ENCODE measurements around the gene CDC42.

The CDC42 gene

DNA sequence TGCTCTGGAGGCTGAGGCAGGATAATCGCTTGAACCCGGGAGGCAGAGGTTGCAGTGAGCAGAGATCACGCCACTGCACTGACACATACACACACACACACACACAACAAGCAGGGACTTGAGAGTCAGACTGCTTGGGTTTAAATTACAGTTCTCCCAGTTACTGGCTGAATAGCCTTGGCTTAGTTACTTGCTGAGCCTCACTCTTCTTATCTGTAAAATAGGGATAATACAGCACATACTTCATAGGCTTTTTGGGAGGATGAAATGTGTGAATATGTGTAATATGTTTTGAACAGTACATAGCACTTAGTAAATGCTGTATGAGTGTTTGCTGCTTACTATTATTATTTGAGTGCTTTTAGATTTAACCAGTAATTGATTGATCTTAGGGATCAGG is 23.8 kb downstream of the CDC42 start:
- DNase-seq: no peak

DNA sequence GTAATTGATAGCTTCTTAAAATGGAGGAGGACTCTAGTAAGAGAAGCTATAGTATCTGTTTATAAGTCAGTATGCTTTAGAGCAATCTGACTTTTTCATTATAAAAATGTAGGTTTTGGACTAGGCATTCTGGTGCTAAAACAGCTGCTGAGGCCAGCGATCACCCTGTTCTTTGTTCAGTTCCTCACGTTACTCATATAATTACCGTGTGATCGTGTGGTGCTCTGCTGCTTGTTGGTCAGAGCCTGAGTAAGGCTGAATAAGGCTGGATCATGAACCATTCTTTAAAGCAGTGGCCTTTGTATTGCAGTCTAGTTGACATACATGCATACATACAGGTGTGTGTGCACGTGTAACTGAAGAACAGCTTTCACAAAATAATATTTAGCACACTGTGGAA is 25.2 kb downstream of the CDC42 start:
- no peak for DNase-seq

DNA sequence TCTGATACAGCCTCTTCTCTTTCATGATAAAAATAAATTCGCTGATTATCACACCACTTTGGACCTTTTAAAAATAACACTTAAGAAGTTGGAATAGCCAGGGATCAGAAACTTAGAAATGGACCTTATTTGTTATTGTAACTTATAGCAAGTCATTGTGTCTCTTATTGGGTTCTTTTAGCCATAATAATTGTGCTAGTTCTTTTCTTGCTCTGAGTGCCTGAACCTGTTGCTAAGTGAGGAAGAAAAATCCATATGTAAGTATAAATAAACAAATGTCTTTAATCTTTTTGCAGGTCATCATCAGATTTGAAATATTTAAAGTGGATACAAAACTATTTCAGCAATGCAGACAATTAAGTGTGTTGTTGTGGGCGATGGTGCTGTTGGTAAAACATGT is 25.6 kb downstream of the CDC42 start:
- no peak for DNase-seq

DNA sequence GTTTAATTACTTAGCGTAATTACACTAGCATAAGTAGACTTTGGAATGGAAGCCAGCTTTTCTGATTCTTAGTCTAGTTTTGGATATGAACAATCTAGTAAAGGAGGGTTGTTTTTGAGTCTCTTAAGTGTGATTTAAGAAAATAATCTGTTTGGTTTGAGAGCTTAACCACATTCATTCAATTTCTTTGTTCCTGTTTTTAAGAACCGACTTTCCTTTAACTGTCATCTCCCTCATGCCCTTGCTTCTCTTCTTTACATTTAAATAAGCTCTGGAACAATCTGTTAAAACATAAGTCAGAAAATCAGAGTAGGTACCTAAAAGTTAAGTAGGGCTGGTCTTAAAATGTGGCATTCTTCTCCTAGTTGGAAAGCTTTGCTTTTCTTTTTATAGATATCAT is 27.7 kb downstream of the CDC42 start:
- no peak for DNase-seq

DNA sequence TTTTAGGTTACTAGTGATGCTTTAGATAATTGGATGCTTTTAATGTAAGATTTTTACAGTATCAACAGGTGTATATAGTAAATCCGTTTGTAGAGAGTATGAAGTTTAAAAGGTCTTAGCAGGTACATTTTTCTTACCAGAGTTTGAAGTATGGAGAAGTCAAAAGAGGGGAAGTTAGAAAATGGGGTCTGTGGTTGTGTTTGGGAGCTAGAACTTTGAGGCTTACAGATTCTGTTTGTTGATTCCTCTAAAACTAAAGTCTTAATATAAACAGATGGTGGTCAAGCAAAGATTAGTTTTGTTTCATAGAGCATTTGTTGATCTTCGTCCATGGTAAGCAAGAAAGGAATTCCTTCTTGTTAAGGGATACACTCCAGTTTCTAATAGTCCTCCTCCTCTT is 35.8 kb downstream of the CDC42 start:
- no peak for DNase-seq

DNA sequence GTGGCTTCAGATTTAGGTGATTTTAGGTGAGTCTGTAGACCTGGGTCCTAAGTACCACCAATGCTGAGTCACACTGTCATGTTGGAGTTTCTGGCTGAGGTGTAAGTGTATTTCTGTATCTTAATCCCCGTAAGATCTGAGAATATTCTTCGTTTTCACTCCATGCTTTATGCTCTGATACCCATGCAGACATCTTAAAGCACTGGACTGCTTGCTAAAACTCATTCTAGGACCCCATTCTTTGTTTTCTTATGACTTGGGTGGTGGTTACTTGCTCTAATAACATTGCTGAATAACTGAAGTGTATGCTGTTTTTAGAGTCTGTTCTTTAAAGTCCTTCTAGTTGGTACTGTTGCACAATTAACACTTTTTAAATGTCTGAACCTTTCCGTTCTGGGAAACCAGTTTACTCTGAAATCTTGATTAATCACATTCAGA is 36.6 kb downstream of the CDC42 start:
- no peak for DNase-seq

DNA sequence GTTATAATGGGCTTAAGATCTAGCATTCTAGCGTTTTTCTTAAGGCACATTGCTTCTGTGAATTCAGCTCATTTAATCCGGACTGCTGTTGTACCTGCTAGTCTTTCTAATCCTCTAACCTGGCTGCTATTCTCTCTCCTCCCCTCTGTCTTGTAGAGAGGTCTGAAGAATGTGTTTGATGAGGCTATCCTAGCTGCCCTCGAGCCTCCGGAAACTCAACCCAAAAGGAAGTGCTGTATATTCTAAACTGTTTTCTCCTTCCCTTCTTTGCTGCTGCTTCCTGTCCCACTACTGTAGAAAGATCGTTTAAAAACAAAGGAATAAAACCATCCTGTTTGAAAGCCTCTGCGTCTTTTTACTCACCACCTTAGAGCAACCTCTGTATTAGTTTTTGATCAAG is 37.3 kb downstream of the CDC42 start:
- DNase-seq: no peak

DNA sequence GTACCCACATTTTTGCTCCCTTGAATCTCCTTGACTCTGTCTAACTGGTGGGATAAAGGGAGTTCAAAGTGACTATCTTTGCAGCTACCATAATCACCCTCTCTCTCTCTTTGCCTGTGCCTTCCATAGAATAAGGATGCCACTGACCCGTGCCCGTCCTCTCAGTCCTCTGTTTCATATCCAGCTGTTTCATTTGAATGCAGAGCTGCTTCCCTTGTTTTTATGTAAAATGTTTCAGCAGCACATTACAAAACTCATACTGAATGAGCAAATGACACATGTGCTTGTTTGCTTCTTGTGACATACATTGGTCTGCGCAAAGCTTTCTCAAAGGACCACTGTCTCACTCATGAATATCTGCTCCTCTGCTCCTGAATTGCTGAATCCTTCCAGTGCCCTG is 38.4 kb downstream of the CDC42 start:
- DNase-seq: no peak

DNA sequence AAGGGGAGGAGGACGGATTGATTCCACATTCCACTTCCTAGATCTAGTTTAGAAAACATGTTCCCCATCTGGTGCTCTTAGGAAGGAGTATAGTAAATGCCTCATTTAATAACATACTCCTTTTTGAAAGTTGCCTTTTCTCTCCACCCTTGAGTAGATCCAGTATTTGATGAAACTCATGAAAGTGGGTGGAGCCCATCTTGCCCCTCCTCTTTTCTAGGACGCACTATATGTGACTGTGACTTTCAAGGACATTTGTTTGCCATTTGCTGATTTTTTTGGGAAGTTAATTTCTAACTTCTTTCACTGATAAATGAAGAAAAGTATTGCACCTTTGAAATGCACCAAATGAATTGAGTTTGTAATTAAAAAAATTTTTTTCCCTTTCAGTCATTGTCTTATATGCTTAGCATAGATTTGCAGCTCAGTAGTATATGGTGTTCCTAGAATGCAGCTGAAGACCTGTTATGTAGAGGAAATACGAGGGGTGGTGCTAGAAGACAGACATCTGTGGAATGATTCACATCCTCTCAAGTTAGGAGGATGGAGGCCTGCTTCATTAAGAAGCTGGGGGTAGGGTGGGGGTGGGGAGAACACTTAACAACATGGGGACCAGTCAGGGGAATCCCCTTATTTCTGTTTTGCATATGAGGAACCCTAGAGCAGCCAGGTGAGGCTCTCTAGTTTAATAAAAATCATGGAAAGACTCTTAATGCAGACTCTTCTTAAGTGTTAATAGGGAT is 39.7 kb downstream of the CDC42 start:
- peak; percentile 51 for DNase-seq

DNA sequence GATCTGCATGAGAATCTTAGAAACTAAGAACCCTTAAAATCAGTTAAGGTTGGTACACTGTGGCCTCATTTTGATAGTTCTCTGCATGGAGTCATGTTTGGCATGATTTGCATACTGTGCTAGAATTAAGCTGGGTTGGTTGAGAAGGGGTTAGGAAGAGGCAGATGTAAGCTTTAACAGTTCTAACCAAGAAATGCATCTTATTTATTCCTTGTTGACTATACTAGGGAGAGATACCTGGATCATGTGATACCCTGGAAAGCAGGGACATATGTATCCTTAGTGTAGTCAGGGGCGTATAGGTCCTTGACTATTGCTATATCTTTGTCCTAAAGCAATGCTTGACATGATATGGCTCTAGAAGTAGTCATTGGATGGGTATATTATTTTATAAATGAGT is 41.0 kb downstream of the CDC42 start:
- no peak for DNase-seq

DNA sequence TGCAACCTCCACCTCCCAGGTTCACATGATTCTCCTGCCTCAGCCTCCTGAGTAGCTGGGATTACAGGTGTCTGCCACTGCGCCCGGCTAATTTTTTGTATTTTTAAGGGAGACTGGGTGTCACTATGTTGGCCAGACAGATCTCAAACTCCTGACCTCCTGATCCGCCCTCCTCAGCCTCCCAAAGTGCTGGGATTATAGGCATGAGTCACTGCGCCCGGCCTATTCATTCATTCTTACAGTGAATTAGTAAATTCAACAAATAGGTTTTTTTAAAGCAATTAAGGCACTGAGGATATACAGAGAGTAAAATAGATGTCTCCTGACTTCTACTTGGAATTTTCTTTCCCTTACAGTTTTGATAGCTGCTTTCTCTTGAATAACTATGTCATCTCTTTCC is 43.5 kb downstream of the CDC42 start:
- DNase-seq: no peak

DNA sequence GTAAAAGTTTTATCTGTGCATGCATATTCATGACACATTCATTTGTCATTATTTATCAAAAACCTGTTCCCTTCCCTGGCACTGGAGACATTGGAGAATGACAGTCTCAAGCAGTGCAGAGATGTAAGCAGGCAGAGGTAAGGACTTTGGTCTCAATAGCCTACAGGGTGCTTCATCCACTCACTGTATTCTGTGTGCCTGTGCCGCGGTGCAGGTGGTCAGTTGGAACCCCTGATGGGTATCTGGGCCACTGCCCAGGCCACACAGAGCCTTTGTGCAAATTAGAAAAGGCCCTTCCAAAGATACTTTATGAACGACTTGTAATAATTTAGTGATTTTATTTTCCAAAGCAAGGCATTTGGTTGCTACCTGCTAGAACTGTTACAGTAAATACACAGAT is 44.0 kb downstream of the CDC42 start:
- no peak for DNase-seq

DNA sequence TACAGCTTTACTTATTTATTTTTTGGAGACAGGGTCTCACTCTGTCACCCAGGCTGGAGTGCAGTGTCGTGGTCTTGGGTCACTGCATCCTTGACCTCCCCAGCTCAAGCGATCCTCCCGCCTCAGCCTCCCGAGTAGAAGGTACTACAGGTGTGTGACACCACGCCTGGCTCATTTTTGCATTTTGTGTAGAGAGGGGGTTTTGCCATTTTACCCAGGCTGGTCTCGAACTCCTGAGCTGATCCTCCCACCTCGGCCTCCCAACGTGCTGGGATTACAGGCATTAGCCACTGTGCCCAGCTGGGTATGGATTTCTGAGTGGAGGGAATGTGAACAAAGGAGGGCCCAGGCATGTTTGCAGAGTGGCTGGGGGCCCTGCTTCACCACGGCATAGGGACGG is 46.2 kb downstream of the CDC42 start:
- DNase-seq: no peak

DNA sequence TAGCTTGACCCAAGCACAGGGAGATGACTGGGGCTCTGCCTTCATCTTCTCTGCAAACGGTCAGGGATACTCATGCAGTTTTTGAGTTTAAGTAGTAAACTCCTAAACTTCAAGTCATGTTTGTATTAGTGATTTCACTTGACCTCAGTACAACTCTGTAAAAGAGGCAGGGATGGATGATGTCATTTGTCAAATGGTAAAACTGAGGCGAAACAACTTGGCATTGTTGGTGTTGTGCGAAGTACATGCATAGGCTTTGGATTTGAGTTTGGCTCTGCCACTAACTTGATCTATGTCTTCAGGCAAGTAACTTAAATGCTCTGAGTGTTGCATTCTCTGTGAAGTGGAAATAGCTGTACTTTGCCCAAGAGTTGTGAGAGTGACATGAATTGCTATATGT is 47.7 kb downstream of the CDC42 start:
- DNase-seq: no peak

DNA sequence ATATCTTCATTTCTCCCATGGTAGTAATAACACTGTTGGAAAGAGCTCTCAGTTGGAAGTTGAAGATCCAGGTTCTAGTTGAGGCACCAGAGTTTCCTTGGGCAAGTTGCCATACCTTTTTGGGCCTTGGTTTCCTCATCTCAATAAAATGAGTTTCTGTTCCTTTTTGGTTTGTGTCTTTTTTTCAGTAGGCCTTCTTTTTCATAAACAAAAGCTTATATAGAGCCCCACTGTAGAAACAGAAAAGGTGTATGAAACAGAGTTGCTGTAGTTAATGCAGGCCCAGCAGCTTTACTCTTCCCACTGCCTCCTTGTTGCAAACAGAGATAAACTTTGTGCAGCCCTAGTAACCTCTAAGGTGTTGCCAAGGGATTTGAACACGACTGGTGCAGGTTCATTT is 48.7 kb downstream of the CDC42 start:
- DNase-seq: no peak

DNA sequence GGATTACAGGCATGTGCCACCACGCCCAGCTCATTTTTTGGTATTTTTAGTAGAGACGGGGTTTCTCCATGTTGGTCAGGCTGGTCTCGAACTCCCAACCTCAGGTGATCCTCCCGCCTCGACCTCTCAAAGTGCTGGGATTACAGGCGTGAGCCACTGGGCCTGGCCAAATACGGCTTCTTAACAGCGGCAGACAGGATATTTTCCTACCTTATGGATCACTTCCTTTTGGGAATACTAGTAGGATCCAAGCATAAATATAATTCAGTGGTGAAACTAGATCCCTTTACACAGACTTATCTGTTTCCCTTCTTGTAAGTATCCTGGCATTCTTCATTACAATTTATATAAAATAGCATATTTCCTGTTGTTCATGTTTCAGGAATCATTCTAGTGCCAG is 49.5 kb downstream of the CDC42 start:
- no peak for DNase-seq

DNA sequence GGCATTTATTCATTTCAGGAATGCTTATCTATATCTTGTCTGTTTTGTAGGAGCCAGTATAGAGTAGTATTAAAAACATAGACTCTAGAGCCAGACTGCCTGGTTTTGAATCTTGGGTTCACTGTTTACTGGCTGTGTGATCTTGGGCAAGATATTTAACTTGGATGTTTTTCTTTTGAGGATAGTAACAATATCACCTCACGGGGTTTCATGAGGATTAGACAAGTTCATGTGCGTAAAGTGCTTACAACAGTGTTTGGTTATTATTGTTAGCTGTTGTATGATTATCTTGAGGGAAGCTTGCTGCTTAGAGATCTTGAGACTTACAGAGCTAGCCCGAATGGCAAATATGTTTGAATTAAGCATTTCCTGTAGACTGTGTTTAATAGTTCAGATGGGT is 50.2 kb downstream of the CDC42 start:
- DNase-seq: no peak

DNA sequence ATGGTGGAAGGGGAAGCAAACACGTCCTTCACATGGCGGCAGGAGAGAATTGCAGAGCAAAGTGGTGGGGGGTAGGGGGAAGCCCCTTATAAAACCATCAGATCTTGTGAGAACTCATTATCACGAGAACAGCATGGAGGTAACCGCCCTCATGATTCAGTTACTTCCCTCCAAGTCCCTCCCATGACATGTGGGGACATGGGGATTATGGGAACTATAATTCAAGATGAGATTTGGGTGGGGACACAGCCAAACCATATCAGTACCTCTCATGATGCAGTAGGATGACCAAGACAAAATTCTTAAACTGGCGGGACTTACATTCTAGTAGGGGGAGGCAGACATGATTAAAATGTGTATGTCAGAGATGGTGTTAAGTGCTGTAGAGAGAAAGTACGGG is 51.6 kb downstream of the CDC42 start:
- DNase-seq: no peak

DNA sequence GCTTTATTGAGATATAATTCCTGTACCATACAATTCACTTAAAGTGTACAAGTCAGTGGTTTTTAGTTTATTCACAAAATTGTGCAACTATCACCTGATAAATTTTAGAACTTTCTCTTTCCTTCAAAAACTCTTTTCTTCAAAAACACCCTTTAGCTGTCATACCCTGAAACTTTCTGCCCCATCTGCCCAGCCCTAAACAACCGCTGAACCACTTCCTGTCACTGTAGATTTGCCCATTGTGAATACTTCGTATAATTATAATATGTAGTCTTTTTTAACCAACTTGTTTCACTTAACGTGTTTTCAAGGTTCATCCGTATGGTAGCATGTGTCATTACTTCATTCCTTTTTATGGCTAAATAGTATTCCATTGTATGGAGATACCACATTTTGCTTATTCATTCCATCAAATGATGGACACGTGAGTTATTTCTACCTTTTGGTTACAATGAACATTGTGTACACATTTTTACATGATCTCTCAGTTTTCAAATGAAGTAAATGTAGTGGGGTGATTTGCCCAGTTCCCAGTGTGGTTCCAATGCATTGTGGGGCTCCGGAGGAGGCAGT is 52.4 kb downstream of the CDC42 start:
- DNase-seq: no peak

DNA sequence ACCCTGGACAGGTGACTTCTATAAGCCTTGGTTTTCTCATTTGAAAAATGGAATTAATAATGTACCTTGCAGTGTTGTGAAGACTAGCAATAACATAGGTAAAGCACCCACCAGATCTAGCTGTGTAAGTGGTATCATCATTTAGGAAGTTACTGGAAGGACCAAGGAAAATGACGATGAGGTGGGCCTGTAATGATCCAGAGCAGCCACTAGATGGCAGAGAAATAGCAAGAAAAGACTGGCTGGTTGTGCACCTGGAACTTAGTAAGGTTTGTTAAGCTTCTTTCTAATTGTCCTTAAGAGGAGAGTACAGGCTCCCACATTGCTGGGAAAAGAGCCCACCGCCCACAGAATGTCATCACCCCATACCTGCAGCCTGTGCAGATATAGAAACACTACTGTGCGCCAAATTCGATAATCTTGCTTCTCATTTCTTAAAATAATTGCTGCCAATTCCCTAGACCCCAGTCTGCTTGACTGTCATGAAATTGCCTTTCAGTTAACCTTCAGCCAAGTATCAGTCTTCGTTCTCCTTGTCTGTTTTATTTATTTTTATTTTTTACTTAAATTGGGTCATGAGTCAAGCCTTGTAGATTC is 53.2 kb downstream of the CDC42 start:
- DNase-seq: no peak

DNA sequence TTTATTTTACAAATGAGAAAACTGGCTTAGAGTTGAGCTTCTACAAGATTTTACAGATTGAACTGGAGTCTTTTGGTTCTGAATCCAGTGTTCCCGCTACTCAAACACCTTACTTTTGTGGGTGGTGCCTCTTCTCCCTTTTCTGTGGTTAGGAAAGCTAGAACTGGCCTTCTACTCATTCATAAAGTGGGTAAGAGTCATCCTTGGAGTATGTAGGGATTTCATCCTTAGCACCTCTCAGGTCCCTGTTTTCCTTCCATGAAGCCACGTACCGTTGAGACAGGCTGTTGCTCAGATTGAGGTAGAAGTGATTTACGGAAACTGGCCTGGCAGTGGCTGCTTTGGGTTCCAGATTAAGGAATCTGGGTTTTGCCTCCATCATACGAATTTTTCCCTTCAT is 54.6 kb downstream of the CDC42 start:
- no peak for DNase-seq

DNA sequence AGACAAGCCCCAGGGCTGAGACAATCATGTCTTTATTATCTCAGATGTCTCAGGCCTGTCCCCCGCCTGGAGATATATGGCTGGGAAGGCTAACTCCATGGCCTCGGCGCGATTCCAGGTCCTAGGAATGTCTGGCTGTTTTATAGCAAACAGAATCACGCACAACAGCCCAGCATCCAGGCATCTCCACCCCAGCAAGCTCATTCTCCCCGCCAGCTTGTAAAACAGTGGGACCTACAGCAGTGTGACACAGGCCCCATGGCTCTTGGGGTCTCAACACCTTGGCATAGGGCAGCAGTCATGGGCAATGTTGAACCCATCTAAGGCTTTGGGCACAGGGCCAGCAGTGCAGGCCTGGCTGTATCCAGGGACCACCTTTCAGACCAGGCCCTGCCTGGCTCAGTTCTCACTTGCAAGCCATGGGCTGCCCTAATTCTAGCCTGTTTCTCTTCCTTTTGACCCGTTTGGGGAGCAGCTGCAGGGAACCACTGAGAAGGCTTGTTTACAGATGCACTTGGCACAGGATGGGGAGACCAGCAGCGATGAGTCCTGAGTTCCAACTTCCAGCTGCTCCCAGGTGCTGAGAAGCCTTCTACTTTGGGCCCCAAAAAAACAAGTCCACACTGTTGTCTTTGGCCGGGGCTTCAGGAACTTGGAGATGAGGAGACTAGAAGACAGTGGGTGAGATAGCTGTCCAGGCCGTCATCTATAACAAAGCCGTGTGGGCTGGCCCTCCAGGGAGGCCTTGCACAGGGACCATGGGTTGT is 56.0 kb downstream of the CDC42 start:
- no peak for DNase-seq

DNA sequence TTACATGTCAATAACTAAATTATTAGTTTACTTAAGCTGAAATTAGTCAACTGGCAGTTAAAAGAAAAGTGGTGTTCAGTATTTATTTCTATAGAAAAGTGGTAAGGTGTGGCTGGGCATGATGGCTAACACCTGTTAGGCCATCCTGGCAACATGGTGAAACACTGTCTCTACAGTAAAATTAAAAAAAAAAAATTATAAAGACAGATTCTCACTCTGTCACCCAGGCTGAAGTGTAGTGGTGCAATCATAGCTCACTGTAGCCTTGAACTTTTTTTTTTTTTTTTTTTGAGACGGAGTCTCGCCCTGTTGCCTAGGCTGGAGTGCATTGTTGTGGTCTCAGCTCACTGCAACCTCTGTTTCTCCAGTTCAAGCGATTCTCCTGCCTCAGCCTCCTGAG is 57.5 kb downstream of the CDC42 start:
- no peak for DNase-seq

DNA sequence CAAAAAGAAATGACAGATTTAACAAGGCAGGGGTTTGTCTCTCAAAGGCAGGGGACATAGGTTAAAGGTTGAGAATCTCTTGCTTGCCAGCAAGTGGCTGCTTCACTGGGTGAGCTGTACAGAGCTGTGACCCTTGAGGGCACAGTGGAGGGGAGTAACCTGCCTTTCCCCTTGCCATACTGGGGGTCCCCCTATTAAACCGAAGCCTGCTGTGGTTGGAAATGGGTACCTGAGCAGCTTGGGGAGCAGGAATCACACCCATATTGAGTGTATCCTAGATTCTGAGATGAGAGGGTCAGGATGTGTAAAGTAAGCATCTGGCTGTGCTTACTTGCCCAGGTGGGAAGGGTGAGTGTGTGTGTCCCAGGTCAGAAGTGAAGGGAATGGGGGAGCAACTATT is 58.6 kb downstream of the CDC42 start:
- no peak for DNase-seq
